Activated CD8-positive, alpha-beta memory T cell treated with anti-CD3 and anti-CD28 coated beads, Interleukin-2, amount 10 ng/mL, durations not matched to agents 7 days and 5 days (primary cell): ENCODE data around the gene CFAP210. TPM values are rescaled to one million over a fixed set of nuclear protein-coding genes. Genes with fewer than 3 reads are reported as not detected.
A peak's percentile ranks its signal among the peaks of the same experiment; 100 is the strongest.

Experiments used
- ATAC-seq: fragments of 150-1000 bp; cut with Tn5 transposase; one replicate; pipeline ENCODE4 v1.10.0; 2021; ENCODE audit warnings: moderate library complexity
- CTCF ChIA-PET: fragments of 350-600 bp; sonication (Branson Sonifier 250); formaldehyde crosslinking; loops from one replicate; lab custom pipeline; 2021; ENCODE audit warnings: antibody characterized with exemption; lab: Charles Lee
- DNase-seq: peaks from one replicate; pipeline ENCODE4 v3.0.0-alpha.2; 2020
- H3K27ac Mint-ChIP-seq: one replicate; pipeline ENCODE4 v1.8.0; 2021; ENCODE audit warnings: mild to moderate bottlenecking, mixed read lengths
- H3K27me3 Mint-ChIP-seq: one replicate; pipeline ENCODE4 v1.8.0; 2021; ENCODE audit warnings: mixed read lengths
- H3K36me3 Mint-ChIP-seq: one replicate; pipeline ENCODE4 v1.8.0; 2021; ENCODE audit warnings: mild to moderate bottlenecking, mixed read lengths
- H3K4me1 Mint-ChIP-seq: one replicate; pipeline ENCODE4 v1.8.0; 2021; ENCODE audit warnings: mixed read lengths
- H3K4me3 Mint-ChIP-seq: one replicate; pipeline ENCODE4 v1.8.0; 2021; ENCODE audit warnings: mild to moderate bottlenecking, moderate library complexity, mixed read lengths
- H3K9me3 Mint-ChIP-seq: one replicate; pipeline ENCODE4 v1.8.0; 2022; ENCODE audit warnings: low read depth, mixed read lengths
- total RNA-seq, 2 experiments: library from RNA; stranded (reverse); gene quantifications; one replicate each; pipeline ENCODE4 v1.2.3, GENCODE V29; 2021

CFAP210 gene
- total RNA-seq, 2 experiments from 2014 or later, result not detected

DNA sequence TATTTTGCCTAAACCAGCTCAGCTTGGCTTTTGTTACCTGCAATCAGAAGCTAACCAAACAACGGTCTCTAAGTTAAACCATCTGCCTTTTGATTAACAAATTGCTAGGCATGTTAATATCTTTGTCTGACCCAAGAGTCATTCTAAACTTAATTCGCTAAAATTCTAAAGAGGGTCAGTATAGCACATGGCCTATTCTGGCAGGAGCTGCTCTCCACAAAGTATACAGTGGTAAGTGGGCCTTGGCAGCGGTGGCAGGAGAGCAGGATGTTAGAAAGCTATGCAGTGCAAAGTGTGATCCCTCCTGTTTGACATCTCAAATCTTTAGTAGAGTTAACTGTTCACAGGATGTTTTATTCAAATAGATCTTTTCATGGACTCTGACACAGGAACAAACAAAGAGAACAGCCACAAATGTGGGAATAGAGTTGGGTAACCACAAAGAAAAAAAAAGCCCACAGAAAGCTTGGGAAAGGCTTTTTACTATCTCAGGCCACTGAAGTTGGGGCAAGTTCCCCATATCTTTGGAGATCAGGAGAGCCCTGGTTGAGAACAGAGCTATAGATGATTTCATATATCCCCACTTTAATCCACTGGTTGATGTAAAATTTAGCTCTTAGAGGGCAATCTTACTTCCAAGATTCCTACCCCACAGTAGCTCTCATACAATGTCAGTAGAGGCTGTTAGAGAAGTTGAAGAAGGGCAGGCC, 10.6 kb downstream of the CFAP210 start:
- H3K9me3 Mint-ChIP-seq, result peaks cover 3% of the 10 kb centered on the region
- no peaks in the 10 kb centered on the region for H3K27me3 Mint-ChIP-seq
- DNase-seq, result peak; percentile 63
- CTCF ChIA-PET, result interaction anchor here (0.7 to 1.6 kb wide), 3 partner anchors 8 to 19 kb away, joined by 3 to 6 read pairs (median 3); partner anchors contain the start of genes CFAP210 and PHOSPHO2
- peaks cover 29% of the 10 kb centered on the region for H3K36me3 Mint-ChIP-seq
- H3K27ac Mint-ChIP-seq, result peak overlapping the region; percentile 90
- peak; percentile 68 for ATAC-seq
- H3K4me3 Mint-ChIP-seq, result peak overlapping the region; percentile 13
- peaks cover 30% of the 10 kb centered on the region for H3K4me1 Mint-ChIP-seq

DNA sequence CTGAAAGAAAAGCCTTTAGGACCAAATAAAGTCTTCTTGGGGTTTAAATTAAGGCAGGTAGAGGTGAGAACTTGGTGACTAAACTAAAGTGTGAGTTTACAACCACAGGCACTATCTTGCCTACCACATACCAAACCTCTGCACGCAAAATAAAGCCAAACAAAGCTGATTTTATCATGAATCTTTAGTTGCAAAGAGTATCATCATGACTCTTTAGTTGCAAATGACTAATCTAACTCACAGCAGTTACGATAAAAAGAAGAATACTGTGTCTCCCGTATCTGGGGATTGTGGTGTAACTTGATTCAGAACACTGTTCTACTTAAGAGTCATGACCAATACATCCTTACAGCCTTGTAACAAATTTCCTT, 11.2 kb downstream of the CFAP210 start:
- Mint-ChIP-seq H3K27me3 (no peaks in the 10 kb centered on the region), H3K27ac (peak overlapping the region; percentile 90), H3K4me1 (peaks cover 30% of the 10 kb centered on the region), H3K36me3 (peaks cover 25% of the 10 kb centered on the region), H3K4me3 (peak overlapping the region; percentile 13), H3K9me3 (peaks cover 2% of the 10 kb centered on the region)
- CTCF ChIA-PET, result interaction anchor here (0.7 to 1.6 kb wide), 3 partner anchors 9 to 19 kb away, joined by 3 to 6 read pairs (median 3); partner anchors contain the start of genes CFAP210 and PHOSPHO2
- DNase-seq (peak; percentile 73), ATAC-seq (peak; percentile 95)

GRCh38 chr2:169676850-169677249, 17.4 kb downstream of the CFAP210 start:
- no peak overlapping the region for H3K4me3 Mint-ChIP-seq
- ATAC-seq (no peak), DNase-seq (no peak)
- H3K4me1 Mint-ChIP-seq, result peaks cover 2% of the 10 kb centered on the region
- peaks cover 2% of the 10 kb centered on the region for H3K9me3 Mint-ChIP-seq
- H3K27me3 Mint-ChIP-seq, result no peaks in the 10 kb centered on the region
- H3K27ac Mint-ChIP-seq, result no peak overlapping the region
- peaks cover 12% of the 10 kb centered on the region for H3K36me3 Mint-ChIP-seq
- CTCF ChIA-PET, result no interaction called here

DNA sequence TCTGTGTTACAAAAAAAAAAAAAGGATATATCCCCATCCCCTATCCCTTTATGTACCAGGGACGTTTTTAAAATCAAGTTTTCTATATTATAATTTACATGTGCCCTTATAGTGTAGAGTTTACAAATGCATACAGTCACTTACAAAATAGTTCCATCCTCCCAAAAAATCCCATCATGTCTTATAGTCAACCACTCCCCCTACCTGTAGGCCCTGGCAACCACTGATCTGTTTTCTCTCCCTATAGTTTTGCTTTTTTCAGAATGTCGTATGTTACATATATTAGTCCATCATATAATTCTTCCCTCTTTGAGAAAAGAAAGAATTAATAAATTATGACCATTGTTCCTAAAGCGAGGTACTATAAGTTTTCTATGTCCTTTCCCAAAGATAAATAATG, 17.8 kb downstream of the CFAP210 start:
- H3K4me1 Mint-ChIP-seq, result no peaks in the 10 kb centered on the region
- DNase-seq (no peak), ATAC-seq (no peak)
- peaks cover 2% of the 10 kb centered on the region for H3K9me3 Mint-ChIP-seq
- H3K27ac Mint-ChIP-seq, result no peak overlapping the region
- CTCF ChIA-PET, result no interaction called here
- no peaks in the 10 kb centered on the region for H3K27me3 Mint-ChIP-seq
- H3K36me3 Mint-ChIP-seq, result peaks cover 7% of the 10 kb centered on the region
- no peak overlapping the region for H3K4me3 Mint-ChIP-seq

- CTCF ChIA-PET, result no interaction called here
- no peaks in the 10 kb centered on the region for H3K36me3 Mint-ChIP-seq
- no peaks in the 10 kb centered on the region for H3K9me3 Mint-ChIP-seq
- DNase-seq, result no peak
- peaks cover 2% of the 10 kb centered on the region for H3K4me1 Mint-ChIP-seq
- H3K27me3 Mint-ChIP-seq, result no peaks in the 10 kb centered on the region
- H3K4me3 Mint-ChIP-seq, result no peak overlapping the region
- ATAC-seq, result no peak
- H3K27ac Mint-ChIP-seq, result no peak overlapping the region
Measured at GRCh38 chr2:169673921-169674320, 20.3 kb downstream of the CFAP210 start.

GRCh38 chr2:169673106-169673505, 21.1 kb downstream of the CFAP210 start:
- Mint-ChIP-seq H3K27ac (no peak overlapping the region), H3K36me3 (no peaks in the 10 kb centered on the region), H3K4me3 (no peak overlapping the region), H3K27me3 (no peaks in the 10 kb centered on the region), H3K9me3 (no peaks in the 10 kb centered on the region), H3K4me1 (peaks cover 6% of the 10 kb centered on the region)
- ATAC-seq, result no peak
- CTCF ChIA-PET, result no interaction called here
- no peak for DNase-seq

DNA sequence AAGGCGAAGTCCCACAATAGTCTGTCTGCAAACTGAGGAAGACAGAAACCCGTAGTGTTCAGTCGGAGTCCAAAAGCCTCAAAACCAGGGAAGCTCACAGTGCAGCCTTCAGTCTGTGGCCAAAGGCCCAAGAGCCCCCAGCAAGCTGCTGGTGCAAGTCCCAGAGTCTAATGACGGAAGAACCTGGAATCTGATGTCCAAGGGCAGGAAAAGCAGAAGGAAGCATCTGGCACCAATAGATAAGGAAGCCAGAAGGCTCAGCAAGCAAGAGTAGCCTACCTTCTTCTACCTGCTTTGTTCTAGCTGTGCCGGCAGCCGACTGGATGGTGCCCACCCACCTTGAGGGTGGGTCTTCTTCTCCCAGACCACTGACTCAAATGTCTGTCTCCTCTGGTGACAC, 21.8 kb downstream of the CFAP210 start:
- no peaks in the 10 kb centered on the region for H3K27me3 Mint-ChIP-seq
- DNase-seq (no peak), ATAC-seq (no peak)
- H3K27ac Mint-ChIP-seq, result no peak overlapping the region
- H3K4me1 Mint-ChIP-seq, result peaks cover 6% of the 10 kb centered on the region
- CTCF ChIA-PET, result no interaction called here
- no peaks in the 10 kb centered on the region for H3K36me3 Mint-ChIP-seq
- H3K9me3 Mint-ChIP-seq, result no peaks in the 10 kb centered on the region
- H3K4me3 Mint-ChIP-seq, result no peak overlapping the region

DNA sequence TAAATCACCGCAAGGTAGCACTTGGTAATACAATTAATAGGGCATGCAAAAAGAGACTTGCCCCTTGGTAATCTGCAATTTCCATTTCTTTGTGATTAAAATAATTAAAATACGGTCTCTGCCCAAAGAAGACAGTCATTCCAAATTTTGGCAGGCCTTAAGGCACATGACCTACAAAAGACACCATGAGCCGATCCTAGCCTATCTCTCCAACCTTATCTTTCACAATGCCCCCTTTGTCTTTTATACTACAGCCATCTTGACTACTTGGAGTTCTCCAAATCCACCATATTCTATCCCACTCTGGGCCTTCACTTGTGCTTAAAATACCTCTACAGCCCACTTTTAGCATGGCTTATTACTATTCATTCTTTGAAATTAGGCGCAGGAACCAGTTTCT, 23.3 kb downstream of the CFAP210 start:
- CTCF ChIA-PET, result no interaction called here
- H3K9me3 Mint-ChIP-seq, result no peaks in the 10 kb centered on the region
- ATAC-seq (no peak), DNase-seq (no peak)
- H3K27me3 Mint-ChIP-seq, result peaks cover 3% of the 10 kb centered on the region
- peaks cover 6% of the 10 kb centered on the region for H3K4me1 Mint-ChIP-seq
- no peaks in the 10 kb centered on the region for H3K36me3 Mint-ChIP-seq
- H3K4me3 Mint-ChIP-seq, result no peak overlapping the region
- H3K27ac Mint-ChIP-seq, result no peak overlapping the region

- no peak for ATAC-seq
- CTCF ChIA-PET, result no interaction called here
- H3K4me1 Mint-ChIP-seq, result peaks cover 10% of the 10 kb centered on the region
Measured at GRCh38 chr2:169670215-169670651, 24.0 kb downstream of the CFAP210 start.

GRCh38 chr2:169667583-169667982, 26.6 kb downstream of the CFAP210 start:
- H3K27me3 Mint-ChIP-seq, result peaks cover 5% of the 10 kb centered on the region
- ATAC-seq (no peak), DNase-seq (no peak)
- CTCF ChIA-PET, result interaction anchor here (0.6 to 1.2 kb wide), 2 partner anchors 27 to 100 kb away, joined by 3 read pairs; partner anchors contain the start of genes CFAP210 and PHOSPHO2
- H3K36me3 Mint-ChIP-seq, result no peaks in the 10 kb centered on the region
- no peak overlapping the region for H3K27ac Mint-ChIP-seq
- H3K4me3 Mint-ChIP-seq, result no peak overlapping the region
- peaks cover 2% of the 10 kb centered on the region for H3K9me3 Mint-ChIP-seq
- peaks cover 14% of the 10 kb centered on the region for H3K4me1 Mint-ChIP-seq

More at GRCh38 chr2:169670215-169670651, 24.0 kb downstream of the CFAP210 start:
- no peak overlapping the region for H3K27ac Mint-ChIP-seq
- H3K27me3 Mint-ChIP-seq, result peaks cover 3% of the 10 kb centered on the region
- H3K9me3 Mint-ChIP-seq, result no peaks in the 10 kb centered on the region
- H3K4me3 Mint-ChIP-seq, result no peak overlapping the region
- no peaks in the 10 kb centered on the region for H3K36me3 Mint-ChIP-seq
- no peak for DNase-seq

- no peak for ATAC-seq
- peaks cover 2% of the 10 kb centered on the region for H3K9me3 Mint-ChIP-seq
- H3K4me1 Mint-ChIP-seq, result peaks cover 12% of the 10 kb centered on the region
- CTCF ChIA-PET, result no interaction called here
- no peak overlapping the region for H3K27ac Mint-ChIP-seq
- peaks cover 5% of the 10 kb centered on the region for H3K27me3 Mint-ChIP-seq
- DNase-seq, result no peak
- H3K4me3 Mint-ChIP-seq, result no peak overlapping the region
- no peaks in the 10 kb centered on the region for H3K36me3 Mint-ChIP-seq
Measured at GRCh38 chr2:169664978-169665930, 29.0 kb downstream of the CFAP210 start.

DNA sequence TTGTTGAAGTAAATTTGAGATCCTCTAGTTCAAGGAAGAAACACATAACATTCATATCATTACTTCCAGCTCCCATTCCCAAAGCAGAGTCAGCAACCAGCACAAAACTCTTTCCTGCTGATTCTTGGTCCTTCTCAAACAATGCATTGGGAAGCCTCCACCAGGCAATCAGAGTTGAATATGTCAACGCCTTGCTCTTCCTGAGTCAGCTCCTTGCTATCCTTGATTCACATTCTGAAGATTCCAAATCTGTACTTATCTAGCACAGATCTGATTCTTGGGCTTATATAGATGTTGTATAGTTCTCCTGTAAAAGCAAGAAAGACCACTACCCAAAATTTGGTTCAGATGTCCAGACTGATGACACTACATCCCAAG, 29.6 kb downstream of the CFAP210 start:
- DNase-seq (no peak), ATAC-seq (no peak)
- H3K27me3 Mint-ChIP-seq, result peaks cover 7% of the 10 kb centered on the region
- H3K4me3 Mint-ChIP-seq, result no peak overlapping the region
- no peak overlapping the region for H3K27ac Mint-ChIP-seq
- H3K36me3 Mint-ChIP-seq, result no peaks in the 10 kb centered on the region
- CTCF ChIA-PET, result no interaction called here
- peaks cover 12% of the 10 kb centered on the region for H3K4me1 Mint-ChIP-seq
- H3K9me3 Mint-ChIP-seq, result peaks cover 2% of the 10 kb centered on the region

- H3K4me1 Mint-ChIP-seq, result peaks cover 13% of the 10 kb centered on the region
- no peaks in the 10 kb centered on the region for H3K36me3 Mint-ChIP-seq
- ATAC-seq (no peak), DNase-seq (no peak)
- H3K27me3 Mint-ChIP-seq, result peaks cover 7% of the 10 kb centered on the region
- H3K27ac Mint-ChIP-seq, result no peak overlapping the region
- H3K4me3 Mint-ChIP-seq, result no peak overlapping the region
- CTCF ChIA-PET, result interaction anchor here (0.6 kb wide), 1 partner anchor 116 kb away, joined by 4 read pairs; no protein-coding TSS in a partner anchor
- peaks cover 2% of the 10 kb centered on the region for H3K9me3 Mint-ChIP-seq
Measured at GRCh38 chr2:169663247-169663646, 31.0 kb downstream of the CFAP210 start.
